ENCODE results near the gene GALNT9. TPM values are rescaled to one million over a fixed set of nuclear protein-coding genes. Genes with fewer than 3 reads are reported as not detected.

Gene GALNT9
- total RNA-seq, 1 experiment from 2014 or later, result 2.6 TPM

- TF ChIP-seq, protein P1, sequence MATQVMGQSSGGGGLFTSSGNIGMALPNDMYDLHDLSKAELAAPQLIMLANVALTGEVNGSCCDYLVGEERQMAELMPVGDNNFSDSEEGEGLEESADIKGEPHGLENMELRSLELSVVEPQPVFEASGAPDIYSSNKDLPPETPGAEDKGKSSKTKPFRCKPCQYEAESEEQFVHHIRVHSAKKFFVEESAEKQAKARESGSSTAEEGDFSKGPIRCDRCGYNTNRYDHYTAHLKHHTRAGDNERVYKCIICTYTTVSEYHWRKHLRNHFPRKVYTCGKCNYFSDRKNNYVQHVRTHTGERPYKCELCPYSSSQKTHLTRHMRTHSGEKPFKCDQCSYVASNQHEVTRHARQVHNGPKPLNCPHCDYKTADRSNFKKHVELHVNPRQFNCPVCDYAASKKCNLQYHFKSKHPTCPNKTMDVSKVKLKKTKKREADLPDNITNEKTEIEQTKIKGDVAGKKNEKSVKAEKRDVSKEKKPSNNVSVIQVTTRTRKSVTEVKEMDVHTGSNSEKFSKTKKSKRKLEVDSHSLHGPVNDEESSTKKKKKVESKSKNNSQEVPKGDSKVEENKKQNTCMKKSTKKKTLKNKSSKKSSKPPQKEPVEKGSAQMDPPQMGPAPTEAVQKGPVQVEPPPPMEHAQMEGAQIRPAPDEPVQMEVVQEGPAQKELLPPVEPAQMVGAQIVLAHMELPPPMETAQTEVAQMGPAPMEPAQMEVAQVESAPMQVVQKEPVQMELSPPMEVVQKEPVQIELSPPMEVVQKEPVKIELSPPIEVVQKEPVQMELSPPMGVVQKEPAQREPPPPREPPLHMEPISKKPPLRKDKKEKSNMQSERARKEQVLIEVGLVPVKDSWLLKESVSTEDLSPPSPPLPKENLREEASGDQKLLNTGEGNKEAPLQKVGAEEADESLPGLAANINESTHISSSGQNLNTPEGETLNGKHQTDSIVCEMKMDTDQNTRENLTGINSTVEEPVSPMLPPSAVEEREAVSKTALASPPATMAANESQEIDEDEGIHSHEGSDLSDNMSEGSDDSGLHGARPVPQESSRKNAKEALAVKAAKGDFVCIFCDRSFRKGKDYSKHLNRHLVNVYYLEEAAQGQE (IDR thresholded peaks at IDR 0.05; ENCODE audit: low read depth), result no peak
Measured at GRCh38 chr12:132259872-132260695, 69.3 kb downstream of the GALNT9 start (continued).

DNA sequence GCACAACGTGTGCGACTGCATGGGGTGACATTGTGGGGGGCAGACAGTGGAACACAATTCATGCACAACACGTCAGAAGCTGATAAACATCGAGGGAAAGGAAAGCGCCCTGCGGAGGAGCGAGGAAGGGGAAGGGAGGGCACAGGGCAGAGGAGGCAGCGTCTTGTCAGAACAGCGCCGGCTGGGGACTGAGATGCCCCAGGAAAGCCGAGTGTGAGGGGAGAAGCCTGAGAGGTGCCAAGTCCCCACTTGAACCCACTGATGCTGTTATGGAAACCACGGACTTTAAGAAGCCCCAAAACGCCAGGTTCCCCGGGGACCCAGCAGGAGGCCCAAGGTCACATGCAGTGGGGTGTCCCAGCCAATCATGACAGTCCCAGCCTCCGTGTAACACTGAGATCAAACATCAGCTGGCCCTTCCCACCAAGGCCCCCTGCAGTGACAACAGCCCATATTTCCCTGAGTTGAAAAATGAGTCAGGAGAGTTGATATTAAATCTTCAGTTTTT is 70.0 kb downstream of the GALNT9 start:
- CTCF ChIA-PET, result no interaction called here
- no TSS peak for BruUV-seq (replicated peaks)
- peak; percentile 35; the same call in 1 of the 2 replicates for ATAC-seq

More for the DNA sequence above, 70.0 kb downstream of the GALNT9 start:
- H3K36me3 ChIP-seq (ENCODE audit: control insufficient read depth in 1 of 2, insufficient read depth in 2 of 2, low read length in 2 of 2), result no peaks in the 10 kb centered on the region
- POLR2A ChIA-PET, result no interaction called here
- no peaks in the 10 kb centered on the region for H3K27me3 ChIP-seq (ENCODE audit: insufficient read depth, low read length)
- no peak overlapping the region for H3K9ac ChIP-seq (ENCODE audit: low read length)
- DNase-seq (ENCODE audit: low read depth, low spot score), result no peak
- no peaks in the 10 kb centered on the region for H3K9me2 ChIP-seq (ENCODE audit: insufficient read depth)
- no peak overlapping the region for H3K4me3 ChIP-seq (replicated peaks in 1 of 2; ENCODE audit: low read depth in 1 of 2, low read length in 2 of 2)
- H3K9me3 ChIP-seq (ENCODE audit: control insufficient read depth in 1 of 2, insufficient read depth in 1 of 2, low read depth in 1 of 2, low read length in 2 of 2), result no peaks in the 10 kb centered on the region
- no peak overlapping the region for H3K27ac ChIP-seq (ENCODE audit: low read depth, low read length)
- RAD21 ChIA-PET (ENCODE audit: low non-redundant PET in 1 of 2, low total read pairs in 2 of 2, uncharacterized antibody in 2 of 2, unreplicated experiment in 2 of 2), result no interaction called here
- H3K79me2 ChIP-seq (ENCODE audit: insufficient read depth, low read length), result no peaks in the 10 kb centered on the region
- H2AFZ ChIP-seq (ENCODE audit: low read depth, low read length, poor library complexity, severe bottlenecking), result no peak overlapping the region
- no peak overlapping the region for H3K4me2 ChIP-seq (ENCODE audit: low read length)
- H3K4me1 ChIP-seq (ENCODE audit: control insufficient read depth in 1 of 2, insufficient read depth in 2 of 2, low read length in 2 of 2), result no peaks in the 10 kb centered on the region; a peak in 1 of 4 replicates
- no peak for TF ChIP-seq ZNF274 (IDR thresholded peaks at IDR 0.05; ENCODE audit: low read depth, low read length)
- TF ChIP-seq SIN3A (IDR thresholded peaks at IDR 0.05; ENCODE audit: low read depth), result no peak
- TF ChIP-seq, protein P1 (IDR thresholded peaks at IDR 0.05; ENCODE audit: low read depth), result no peak
- no peak for TF ChIP-seq RAD21 (IDR thresholded peaks at IDR 0.05; ENCODE audit: low read depth)
- no peak for TF ChIP-seq EGR1 (IDR thresholded peaks at IDR 0.05; ENCODE audit: low read depth)
- no peak for TF ChIP-seq EZH2phosphoT487 (IDR thresholded peaks at IDR 0.05; ENCODE audit: borderline replicate concordance)
- TF ChIP-seq TCF7L2 (IDR thresholded peaks at IDR 0.05; ENCODE audit: borderline replicate concordance, extremely low read depth, insufficient read depth, insufficient read length), result peak; percentile 29
- no peak for TF ChIP-seq MAX (IDR thresholded peaks at IDR 0.05)
- TF ChIP-seq, protein P2, sequence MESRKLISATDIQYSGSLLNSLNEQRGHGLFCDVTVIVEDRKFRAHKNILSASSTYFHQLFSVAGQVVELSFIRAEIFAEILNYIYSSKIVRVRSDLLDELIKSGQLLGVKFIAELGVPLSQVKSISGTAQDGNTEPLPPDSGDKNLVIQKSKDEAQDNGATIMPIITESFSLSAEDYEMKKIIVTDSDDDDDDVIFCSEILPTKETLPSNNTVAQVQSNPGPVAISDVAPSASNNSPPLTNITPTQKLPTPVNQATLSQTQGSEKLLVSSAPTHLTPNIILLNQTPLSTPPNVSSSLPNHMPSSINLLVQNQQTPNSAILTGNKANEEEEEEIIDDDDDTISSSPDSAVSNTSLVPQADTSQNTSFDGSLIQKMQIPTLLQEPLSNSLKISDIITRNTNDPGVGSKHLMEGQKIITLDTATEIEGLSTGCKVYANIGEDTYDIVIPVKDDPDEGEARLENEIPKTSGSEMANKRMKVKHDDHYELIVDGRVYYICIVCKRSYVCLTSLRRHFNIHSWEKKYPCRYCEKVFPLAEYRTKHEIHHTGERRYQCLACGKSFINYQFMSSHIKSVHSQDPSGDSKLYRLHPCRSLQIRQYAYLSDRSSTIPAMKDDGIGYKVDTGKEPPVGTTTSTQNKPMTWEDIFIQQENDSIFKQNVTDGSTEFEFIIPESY (IDR thresholded peaks at IDR 0.05; ENCODE audit: extremely low read depth, insufficient replicate concordance, low read length), result no peak
- no peaks in the 10 kb centered on the region for H4K20me1 ChIP-seq (ENCODE audit: insufficient read depth)
- intact Hi-C loops (cut with micrococcal nuclease), result no loop called here

Data from HCT116 (cell line).